Prostate gland (tissue), 2 donors: ENCODE results near the gene TVP23C. TPM values are rescaled to one million over a fixed set of nuclear protein-coding genes. Genes with fewer than 3 reads are reported as not detected.
"Not testable (repeated sequence)": the region's sequence is repeated elsewhere in the genome, so short reads cannot be mapped to it uniquely, and the experiment has no call there.

Experiments used
- DNase-seq: peaks from one replicate; pipeline ENCODE4 v3.0.0-alpha.2; 2019; ENCODE audit warnings: low spot score
- H3K27ac ChIP-seq, 2 donors: fragments of 200-600 bp; sonication (generic); 2 replicates each; pipeline ENCODE4 v1.5.1; 2017 to 2019
- H3K27me3 ChIP-seq: fragments of 200-600 bp; sonication (generic); replicated peaks from 2 replicates; pipeline ENCODE4 v1.5.1; 2019; ENCODE audit not compliant: insufficient read depth
- H3K36me3 ChIP-seq, 2 donors: fragments of 200-600 bp; sonication (generic); 1 replicate in 1 of 2; 2 replicates in 1 of 2; pipeline versions ENCODE4 v1.5.1 to v1.8.1; 2017 to 2019
- H3K4me1 ChIP-seq: fragments of 200-600 bp; sonication (generic); replicated peaks from 2 replicates; pipeline ENCODE4 v1.5.1; 2019
- H3K4me3 ChIP-seq, 2 donors: fragments of 200-600 bp; sonication (generic); 2 replicates each; pipeline ENCODE4 v1.5.1; 2017 to 2019
- H3K9me3 ChIP-seq: fragments of 200-600 bp; sonication (generic); 2 replicates; pipeline ENCODE4 v1.5.1; 2017
- CTCF ChIP-seq, 4 experiments: fragments of 200-600 bp in 2 of 4; fragments of 450-650 bp in 2 of 4; sonication (generic) in 2 of 4; IDR thresholded peaks; 1 replicate in 3 of 4; 2 replicates in 1 of 4; pipeline ENCODE4 v1.5.1; 2016 to 2019; ENCODE audit warnings: antibody characterized with exemption in 4 of 4, mild to moderate bottlenecking in 2 of 4, moderate library complexity in 2 of 4
- POLR2AphosphoS5 ChIP-seq: sonication (generic); formaldehyde crosslinking; IDR thresholded peaks from one replicate; pipeline ENCODE4 v1.6.1; 2017; ENCODE audit warnings: antibody characterized with exemption
- WGBS: methylation state at CpG from one replicate; pipeline ENCODE4 v1.1.5; 2018; 5-methylcytosine and 5-hydroxymethylcytosine counted together
- intact Hi-C: fragments of 100-400 bp; cut with DNase I; formaldehyde crosslinking; loops from one replicate; pipeline ENCODE4 v1.14.2; 2022
- total RNA-seq, 2 donors: library from RNA; depleted of rRNA; stranded (reverse); fragments of >200 nt; gene quantifications; one replicate each; pipeline ENCODE4 v1.1.0, GENCODE V29; 2016

The TVP23C gene
- total RNA-seq, 2 donors from 2014 or later = 16.9 to 19.4 TPM

DNA sequence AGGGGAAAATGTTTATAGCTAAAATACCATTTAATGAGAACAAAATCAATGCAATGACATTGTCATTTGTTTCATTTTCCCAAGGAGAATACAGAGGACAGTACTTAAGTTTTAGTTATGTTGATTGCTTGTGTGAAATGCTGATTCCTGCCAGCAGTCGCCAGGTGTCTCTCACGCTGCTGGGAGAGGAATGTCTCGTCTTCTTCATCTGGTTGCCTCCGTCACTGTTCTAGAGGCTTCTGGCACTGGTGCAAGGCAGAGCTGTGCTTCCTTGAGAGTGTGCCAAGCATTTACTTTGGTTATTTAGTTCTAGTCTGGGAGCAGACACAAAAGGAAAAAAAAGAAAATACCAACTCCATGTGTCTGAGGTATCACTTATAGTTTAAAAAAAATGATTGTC, 10.6 kb upstream of the TVP23C start:
- peak; percentile 47 for DNase-seq
- H3K4me3 ChIP-seq, H3K4me1 ChIP-seq, H3K27me3 ChIP-seq, intact Hi-C loops, H3K9me3 ChIP-seq, H3K27ac ChIP-seq, H3K36me3 ChIP-seq: not testable (repeated sequence)
- WGBS = 16% methylated on average over 4 of the region's 4 CpGs
- peak in 1 of 4 experiments; percentile 34 for TF ChIP-seq CTCF (IDR thresholded peaks at IDR 0.05)
- TF ChIP-seq POLR2AphosphoS5 = peak; percentile 43

- intact Hi-C loops, DNase-seq, H3K9me3 ChIP-seq, H3K4me1 ChIP-seq, H3K36me3 ChIP-seq, H3K27me3 ChIP-seq: not testable (repeated sequence)
- WGBS = 13% methylated on average over 13 of the region's 34 CpGs
- H3K4me3 ChIP-seq = peak overlapping the region; percentile 77 to 84
- peak overlapping the region; percentile 65 to 73 for H3K27ac ChIP-seq
These were observed 489 bp downstream of the TVP23C start for GRCh38 chr17:15562613-15563374.

GRCh38 chr17:15561439-15561838, 1.8 kb downstream of the TVP23C start:
- H3K27ac ChIP-seq, intact Hi-C loops, H3K27me3 ChIP-seq, H3K4me3 ChIP-seq, H3K4me1 ChIP-seq, DNase-seq, H3K9me3 ChIP-seq, H3K36me3 ChIP-seq: not testable (repeated sequence)
- WGBS = 93% methylated on average over 10 of the region's 10 CpGs

GRCh38 chr17:15558403-15559105, 4.7 kb downstream of the TVP23C start:
- H3K36me3 ChIP-seq, H3K4me3 ChIP-seq, DNase-seq, H3K4me1 ChIP-seq, H3K9me3 ChIP-seq, H3K27me3 ChIP-seq, H3K27ac ChIP-seq, intact Hi-C loops: not testable (repeated sequence)
- 81% methylated on average over 5 of the region's 5 CpGs for WGBS

DNA sequence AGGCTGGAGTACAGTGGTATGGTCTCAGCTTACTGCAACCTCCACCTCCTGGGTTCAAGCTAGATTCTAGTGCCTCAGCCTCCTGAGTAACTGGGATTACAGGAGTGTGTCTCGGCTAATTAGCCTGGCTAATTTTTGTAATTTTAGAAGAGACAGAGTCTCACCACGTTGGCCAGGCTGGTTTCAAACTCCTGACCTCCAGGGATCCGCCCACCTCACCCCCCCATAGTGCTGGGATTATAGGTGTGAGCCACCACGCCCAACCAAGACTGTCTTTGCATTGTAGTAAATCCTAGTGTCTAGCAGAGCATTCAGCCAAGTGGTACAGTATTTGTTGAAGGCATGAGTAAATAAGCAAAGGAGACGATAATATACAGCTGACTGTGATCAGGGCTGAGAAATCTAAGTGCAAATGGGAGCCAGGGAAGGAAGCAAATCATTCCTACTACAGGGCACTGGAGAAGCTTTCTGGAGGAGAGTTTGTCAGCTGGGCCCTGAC, 5.9 kb downstream of the TVP23C start:
- H3K27ac ChIP-seq, intact Hi-C loops, DNase-seq, H3K36me3 ChIP-seq, H3K4me1 ChIP-seq, H3K27me3 ChIP-seq, H3K9me3 ChIP-seq, H3K4me3 ChIP-seq: not testable (repeated sequence)
- WGBS = 67% methylated on average over 4 of the region's 5 CpGs

DNA sequence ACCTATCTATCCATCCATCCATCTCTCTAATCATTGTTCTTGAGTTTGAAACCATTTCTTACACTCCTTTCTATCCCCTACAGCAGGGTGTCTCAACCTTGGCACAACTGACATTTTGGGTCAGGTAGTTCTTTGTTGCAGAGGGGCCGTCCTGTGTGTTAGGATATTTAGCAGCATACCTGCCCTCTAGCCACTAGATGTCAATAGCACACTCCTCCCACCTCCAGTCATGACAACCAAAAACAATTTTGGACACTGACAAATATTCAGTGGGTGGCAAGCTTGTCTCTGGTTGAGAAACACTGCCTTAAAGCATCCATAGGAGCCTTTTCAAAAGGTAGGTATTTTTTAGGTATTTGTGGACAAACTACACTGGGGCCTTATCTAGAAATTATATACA, 10.4 kb downstream of the TVP23C start:
- WGBS = 56% methylated on average over 1 of the region's 1 CpG
- H3K27me3 ChIP-seq, H3K4me1 ChIP-seq, H3K27ac ChIP-seq, H3K4me3 ChIP-seq, H3K36me3 ChIP-seq, H3K9me3 ChIP-seq, intact Hi-C loops, DNase-seq: not testable (repeated sequence)

DNA sequence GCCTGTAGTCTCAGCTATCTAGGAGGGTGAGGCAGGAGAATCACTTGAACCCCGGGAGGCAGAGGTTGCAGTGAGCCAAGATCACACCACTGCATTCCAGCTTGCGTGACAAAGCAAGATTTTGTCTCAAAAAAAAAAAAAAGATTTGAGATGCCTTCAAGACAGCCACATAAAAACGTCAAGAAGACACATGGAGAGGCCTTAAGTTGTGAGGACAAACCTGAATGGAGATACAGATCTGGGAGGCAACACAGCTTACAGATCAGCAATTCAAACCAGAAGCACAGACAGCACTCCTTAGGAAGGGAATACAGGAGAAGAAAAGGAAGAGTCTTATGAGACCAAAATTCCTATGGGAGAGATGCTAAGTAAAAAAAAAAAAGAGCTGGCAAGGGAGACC, 13.7 kb downstream of the TVP23C start:
- intact Hi-C loops, H3K4me3 ChIP-seq, DNase-seq, H3K27me3 ChIP-seq, H3K27ac ChIP-seq, H3K36me3 ChIP-seq, H3K4me1 ChIP-seq, H3K9me3 ChIP-seq: not testable (repeated sequence)
- WGBS = 50% methylated on average over 3 of the region's 3 CpGs

GRCh38 chr17:15546604-15547003, 16.7 kb downstream of the TVP23C start:
- DNase-seq, H3K9me3 ChIP-seq, H3K4me1 ChIP-seq, H3K27me3 ChIP-seq, intact Hi-C loops, H3K36me3 ChIP-seq, H3K27ac ChIP-seq, H3K4me3 ChIP-seq: not testable (repeated sequence)
- whole genome bisulfite sequencing = 45% methylated on average over 1 of the region's 2 CpGs

GRCh38 chr17:15540371-15541219, 22.7 kb downstream of the TVP23C start:
- H3K4me3 ChIP-seq, DNase-seq, H3K27me3 ChIP-seq, H3K9me3 ChIP-seq, H3K36me3 ChIP-seq, H3K27ac ChIP-seq, intact Hi-C loops, H3K4me1 ChIP-seq: not testable (repeated sequence)
- WGBS = 69% methylated on average over 8 of the region's 8 CpGs

GRCh38 chr17:15533122-15533521, 30.2 kb downstream of the TVP23C start:
- H3K36me3 ChIP-seq, H3K9me3 ChIP-seq, intact Hi-C loops, H3K27ac ChIP-seq, H3K4me1 ChIP-seq, H3K4me3 ChIP-seq, DNase-seq, H3K27me3 ChIP-seq: not testable (repeated sequence)
- 95% methylated on average over 3 of the region's 3 CpGs for WGBS
